ENCODE data around the gene SSX2IP.
"Not testable (repeated sequence)": the region's sequence is repeated elsewhere in the genome, so short reads cannot be mapped to it uniquely, and the experiment has no call there.

Gene SSX2IP

GRCh38 chr1:84674705-84675104 is 15.6 kb downstream of the SSX2IP start:
- DNase-seq, result no peak

DNA sequence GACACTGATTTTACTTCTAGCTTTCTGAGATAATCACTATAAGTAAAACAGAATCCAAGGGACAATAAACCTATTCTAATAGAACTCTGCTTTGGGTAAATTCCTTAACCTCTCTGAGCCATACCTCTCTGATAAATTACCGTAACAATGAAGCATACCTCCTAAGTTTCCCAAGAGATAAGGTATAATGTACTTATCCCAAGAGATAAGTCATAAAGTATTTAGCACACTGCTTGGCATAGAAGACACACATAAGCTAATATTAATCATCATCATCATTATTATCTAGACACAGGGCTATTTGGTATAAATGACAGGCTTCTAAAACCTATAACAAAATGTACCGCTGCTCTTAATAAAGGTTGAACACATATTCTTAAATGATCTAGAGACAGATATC is 16.2 kb downstream of the SSX2IP start:
- DNase-seq, result no peak

DNA sequence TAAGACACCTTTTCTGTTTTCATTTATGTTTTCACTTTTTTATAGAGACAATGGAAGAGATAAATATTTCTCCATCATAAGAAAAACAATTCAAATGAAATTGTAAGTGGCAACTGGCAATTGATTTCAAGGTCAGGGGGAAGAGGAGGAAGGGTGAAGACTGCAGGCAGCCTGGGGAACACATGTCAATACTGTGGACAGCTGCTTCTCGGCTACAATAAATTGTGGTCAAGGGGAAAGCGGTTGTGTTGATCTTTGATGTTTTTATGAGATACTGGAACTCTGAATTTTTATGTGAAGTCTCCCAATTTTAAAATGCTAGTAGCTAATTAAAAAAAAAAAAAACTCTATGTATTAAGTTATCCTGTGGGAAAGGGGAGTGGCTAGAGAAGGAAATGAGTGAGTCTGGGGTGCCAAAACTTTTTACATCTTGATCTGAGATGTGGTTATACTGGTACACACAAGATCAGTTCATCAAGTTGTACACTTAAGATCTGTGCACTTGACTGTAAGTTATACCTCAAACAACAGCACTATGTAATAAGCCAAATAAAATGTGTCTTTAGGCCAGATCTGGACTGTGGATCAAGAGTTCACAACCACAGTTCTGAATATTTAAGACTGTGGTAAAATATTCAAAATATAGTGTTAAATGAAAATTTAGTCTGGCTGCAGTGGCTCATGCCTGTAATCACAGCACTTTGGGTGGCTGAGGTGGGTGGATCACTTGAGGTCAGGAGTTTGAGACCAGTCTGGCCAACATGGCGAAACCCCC is 18.0 kb downstream of the SSX2IP start:
- DNase-seq, result no peak

GRCh38 chr1:84669831-84670230 is 20.4 kb downstream of the SSX2IP start:
- DNase-seq, result no peak

DNA sequence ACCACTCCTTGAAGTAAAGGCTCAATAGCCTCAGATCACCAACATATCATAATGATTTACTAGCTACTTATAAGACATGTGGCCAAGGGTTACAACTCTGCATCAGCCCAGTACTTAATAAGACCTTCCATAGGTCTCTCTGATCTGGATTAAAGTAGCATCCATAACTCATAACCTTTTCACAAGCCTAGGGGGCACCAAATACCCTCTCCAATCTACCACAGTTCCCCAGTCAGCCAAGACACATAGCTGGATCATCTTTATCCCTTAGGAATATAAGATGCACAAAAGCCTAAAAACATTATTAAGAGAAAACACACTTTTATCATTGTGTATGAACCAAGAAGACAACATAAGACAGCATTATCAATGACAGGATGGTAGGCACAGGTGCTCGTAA is 22.1 kb downstream of the SSX2IP start:
- no peak for DNase-seq

GRCh38 chr1:84665703-84666317 is 24.5 kb downstream of the SSX2IP start:
- DNase-seq, result no peak

DNA sequence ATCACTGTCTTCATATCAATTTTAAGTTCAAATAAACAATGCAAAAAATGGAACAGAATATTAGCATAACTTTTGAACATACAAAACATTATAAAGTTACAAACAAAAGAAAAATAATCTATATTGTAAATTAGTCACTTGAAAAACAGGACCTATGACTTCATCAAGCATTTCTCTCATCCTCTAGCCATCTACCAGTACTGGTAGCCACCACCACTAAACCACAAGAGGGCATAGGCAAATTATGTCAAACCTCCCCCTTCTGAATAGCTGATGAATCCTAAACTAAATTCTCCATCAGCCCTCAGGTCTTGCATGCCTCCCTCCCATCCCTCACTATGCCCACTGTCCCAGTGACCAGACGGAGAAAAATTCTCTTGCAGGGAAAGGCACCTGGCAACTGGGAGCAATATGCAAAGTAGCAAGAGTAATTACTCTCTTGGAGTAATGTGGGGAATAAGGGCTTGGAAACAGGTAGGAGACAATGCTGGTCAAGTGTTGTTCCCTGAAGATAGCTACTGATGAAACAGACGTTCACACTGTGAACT is 37.1 kb downstream of the SSX2IP start:
- no peak for DNase-seq

GRCh38 chr1:84644472-84644871 is 45.8 kb downstream of the SSX2IP start:
- no peak for DNase-seq

- no peak for DNase-seq
Observed at GRCh38 chr1:84643183-84643582, 47.1 kb downstream of the SSX2IP start.

DNA sequence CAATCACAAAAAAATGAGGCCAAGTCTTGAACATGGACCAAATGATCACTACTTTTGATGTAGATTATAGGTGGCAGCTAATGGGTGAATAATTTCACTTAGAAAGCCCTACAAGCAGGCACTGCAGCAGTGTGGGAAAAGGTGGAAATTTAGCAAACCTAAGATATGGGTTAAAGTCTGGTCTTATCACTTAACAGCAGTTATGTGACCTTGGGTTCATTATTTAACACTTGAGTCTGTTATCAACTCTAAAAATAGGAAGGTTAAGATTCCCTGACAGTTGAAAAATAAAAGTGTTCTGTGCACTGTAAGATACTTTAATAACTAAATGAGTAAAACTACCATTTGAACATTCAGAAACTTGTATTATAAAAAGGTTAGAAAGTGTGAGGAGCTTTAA is 47.5 kb downstream of the SSX2IP start:
- no peak for DNase-seq

DNA sequence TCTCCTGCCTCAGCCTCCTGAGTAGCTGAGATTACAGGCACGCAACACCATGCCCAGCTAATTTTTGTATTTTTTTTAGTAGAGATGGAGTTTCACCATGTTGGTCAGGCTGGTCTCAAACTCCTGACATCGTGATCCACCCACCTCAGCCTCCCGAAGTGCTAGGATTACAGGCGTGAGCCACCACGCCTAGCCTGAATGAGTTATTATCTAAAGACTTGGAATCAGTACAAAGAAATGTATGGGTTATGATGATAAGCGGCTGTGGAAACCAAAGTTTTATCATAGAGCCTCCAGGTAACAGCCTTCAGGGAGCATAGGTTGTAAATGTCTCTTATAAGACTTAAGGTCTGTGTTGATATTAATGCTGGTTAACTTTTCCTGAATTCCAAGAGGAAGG is 50.5 kb downstream of the SSX2IP start:
- not testable (repeated sequence) for DNase-seq

DNA sequence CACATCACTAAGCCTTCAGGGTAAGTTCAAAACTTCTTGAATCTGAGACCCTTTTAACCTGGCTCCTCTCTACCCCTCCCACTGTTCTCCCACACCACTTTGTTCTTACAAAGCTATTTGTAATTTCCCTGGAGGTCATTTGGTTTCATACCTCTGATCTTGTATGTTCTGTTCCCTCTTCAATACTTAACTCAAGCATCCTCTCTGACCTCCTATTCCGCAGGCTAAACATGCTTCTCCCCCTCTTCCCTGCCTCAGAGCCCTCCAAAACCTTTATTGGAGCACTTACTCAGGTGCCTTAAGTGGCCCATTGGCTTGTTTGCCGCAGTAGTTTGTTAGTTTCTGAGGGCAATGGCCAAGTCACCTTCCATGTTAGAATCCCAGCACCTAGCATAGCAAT is 54.8 kb downstream of the SSX2IP start:
- no peak for DNase-seq

- DNase-seq, result no peak
Observed at GRCh38 chr1:84634536-84635205, 55.6 kb downstream of the SSX2IP start.

- DNase-seq, result no peak
Observed at GRCh38 chr1:84632673-84633434, 57.4 kb downstream of the SSX2IP start.

- no peak for DNase-seq
Observed at GRCh38 chr1:84632137-84632536, 58.1 kb downstream of the SSX2IP start.

- no peak for DNase-seq
Observed at GRCh38 chr1:84624876-84625275, 65.4 kb downstream of the SSX2IP start.

DNA sequence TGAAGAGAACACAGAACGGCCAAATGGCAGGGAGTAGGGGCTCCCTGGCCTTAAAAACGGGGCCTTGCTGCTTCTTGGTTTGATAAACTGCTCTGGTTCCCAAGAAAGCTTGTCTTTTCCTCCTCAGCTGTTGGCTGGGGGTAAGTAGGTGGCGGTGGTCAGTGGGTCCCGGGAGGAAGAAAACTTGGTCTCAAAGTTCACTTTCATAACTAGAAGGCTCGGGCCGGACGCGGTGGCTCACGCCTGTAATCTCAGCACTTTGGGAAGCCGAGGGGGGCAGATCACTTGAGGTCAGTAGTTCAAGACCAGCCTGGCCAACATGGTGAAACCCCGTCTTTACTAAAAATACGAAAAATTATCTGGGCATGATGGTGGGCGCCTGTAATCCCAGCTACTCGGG is 68.7 kb downstream of the SSX2IP start:
- DNase-seq, result no peak

GRCh38 chr1:84620720-84621313 is 69.4 kb downstream of the SSX2IP start:
- peak; percentile 83 for DNase-seq

DNA sequence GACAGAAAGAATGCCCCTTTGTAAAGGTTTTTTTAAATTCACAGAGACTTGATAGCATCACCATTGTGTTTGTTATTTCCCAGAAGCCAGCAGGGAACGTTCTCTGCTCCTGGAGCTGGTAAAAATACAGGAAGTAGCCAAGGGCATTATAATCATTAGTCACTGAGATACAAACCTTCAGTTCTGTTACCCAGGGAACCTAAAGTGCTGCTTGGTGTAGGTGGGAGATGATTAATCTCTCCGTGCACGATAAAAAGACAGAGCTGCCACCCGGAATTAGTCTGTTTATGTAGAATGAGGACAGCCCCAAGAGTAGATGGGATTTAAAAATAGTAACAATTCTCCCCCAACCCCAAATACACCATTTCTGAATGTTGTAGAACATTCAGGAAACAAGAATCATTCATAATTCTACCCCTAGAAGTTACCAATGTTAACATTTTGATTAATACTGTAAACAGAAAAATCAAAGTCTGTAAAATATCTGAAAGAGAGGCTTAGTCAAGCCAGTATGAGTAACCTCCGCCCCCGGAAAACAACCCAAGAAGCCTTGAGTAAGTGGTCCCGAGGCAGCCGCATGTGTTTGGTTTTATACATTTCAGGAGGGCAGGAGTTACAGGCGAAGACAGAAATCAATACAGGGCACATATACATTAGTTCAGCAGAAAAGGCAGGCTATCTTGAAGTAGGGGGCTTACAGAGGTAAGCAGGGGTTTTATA is 70.7 kb downstream of the SSX2IP start:
- no peak for DNase-seq

DNA sequence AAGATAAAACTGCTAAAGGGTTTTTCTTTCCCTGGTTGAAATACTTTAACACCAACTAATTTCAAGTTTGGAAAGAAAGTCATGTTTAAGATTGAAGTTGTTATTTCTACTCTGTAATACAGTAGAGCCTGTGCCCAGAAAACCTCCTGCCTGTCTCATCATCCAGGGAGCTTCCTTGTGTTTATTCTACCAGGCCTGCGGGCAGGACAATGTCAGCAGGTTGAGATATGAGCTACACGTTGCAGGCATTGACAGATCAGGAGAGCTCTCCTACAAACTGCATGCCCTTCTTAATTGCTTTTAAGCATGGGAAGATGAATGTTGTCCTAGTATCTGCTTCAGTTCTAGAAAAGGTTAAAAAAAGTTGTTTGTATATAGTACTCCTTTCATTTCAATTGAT is 72.9 kb downstream of the SSX2IP start:
- no peak for DNase-seq

DNA sequence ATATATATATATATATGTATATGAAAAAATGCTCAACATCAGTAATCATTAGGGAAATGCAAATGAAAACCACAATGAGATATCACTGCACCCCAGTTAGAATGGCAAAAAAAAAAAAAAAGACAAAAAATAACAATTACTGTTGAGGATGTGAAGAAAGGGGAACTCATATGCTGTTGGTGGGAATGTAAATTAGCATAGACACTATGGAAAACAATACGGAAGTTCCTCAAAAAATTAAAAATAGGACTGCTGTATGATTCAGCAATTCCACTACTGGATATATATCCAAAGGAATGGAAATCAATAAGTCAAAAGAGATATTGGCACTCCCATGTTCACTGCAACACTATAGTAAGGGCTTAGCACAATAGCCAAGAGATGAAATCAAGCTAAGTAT is 74.5 kb downstream of the SSX2IP start:
- DNase-seq, result no peak

DNA sequence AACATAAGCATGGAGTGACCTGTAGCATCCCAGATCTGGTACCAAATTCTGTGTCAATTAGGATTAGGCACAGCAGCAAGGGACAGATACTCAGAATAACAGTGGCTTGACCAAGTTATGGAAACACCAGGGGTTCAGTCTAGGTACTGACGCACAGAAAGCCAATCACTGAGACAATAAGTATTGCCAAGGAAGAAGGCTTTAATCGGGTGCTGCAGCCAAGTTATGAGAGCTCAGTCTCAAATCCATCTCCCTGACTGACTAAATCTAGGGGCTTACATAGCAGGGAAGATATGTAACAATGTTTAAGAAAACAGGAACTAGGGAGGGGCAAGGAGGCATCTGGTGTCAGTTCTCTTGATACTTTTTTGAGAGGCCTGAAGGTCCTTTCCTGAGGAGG is 76.4 kb downstream of the SSX2IP start:
- no peak for DNase-seq

Data from femur (tissue), 1 donor.